NCI-H2227 treated with DMSO at 0.1 percent for 48 hours (cell line): Measurements from ENCODE around the gene PAK2.
A peak's percentile ranks its signal among the peaks of the same experiment; 100 is the strongest.
"Not testable (repeated sequence)": the region's sequence is repeated elsewhere in the genome, so short reads cannot be mapped to it uniquely, and the experiment has no call there.

ENCODE experiments used
- DNase-seq: peaks from one replicate; lab custom pipeline; 2025; lab: John Stamatoyannopoulos, UW

The PAK2 gene

GRCh38 chr3:196736670-196737374 lies 2.8 kb upstream of the PAK2 start:
- DNase-seq = no peak

- no peak for DNase-seq
These were observed 2.0 kb upstream of the PAK2 start for GRCh38 chr3:196737655-196738054.

- DNase-seq = peak; percentile 41
These were observed 1.0 kb downstream of the PAK2 start for GRCh38 chr3:196740481-196741248.

- DNase-seq = no peak
These were observed 1.7 kb downstream of the PAK2 start for GRCh38 chr3:196741249-196741889.

GRCh38 chr3:196743569-196743968 lies 3.9 kb downstream of the PAK2 start:
- not testable (repeated sequence) for DNase-seq

GRCh38 chr3:196749125-196749524 lies 9.5 kb downstream of the PAK2 start:
- DNase-seq = no peak

- no peak for DNase-seq
These were observed 13.5 kb downstream of the PAK2 start for GRCh38 chr3:196753201-196753600.

GRCh38 chr3:196754091-196754981 lies 14.7 kb downstream of the PAK2 start:
- DNase-seq = no peak

- DNase-seq = no peak
These were observed 17.1 kb downstream of the PAK2 start for GRCh38 chr3:196756732-196757131.

- no peak for DNase-seq
These were observed 18.5 kb downstream of the PAK2 start for GRCh38 chr3:196757876-196758739.

- no peak for DNase-seq
These were observed 23.5 kb downstream of the PAK2 start for GRCh38 chr3:196763179-196763578.

- DNase-seq = no peak
These were observed 25.8 kb downstream of the PAK2 start for GRCh38 chr3:196765454-196765853.

GRCh38 chr3:196771067-196771466 lies 31.4 kb downstream of the PAK2 start:
- no peak for DNase-seq

- DNase-seq = no peak
These were observed 32.4 kb downstream of the PAK2 start for GRCh38 chr3:196772102-196772501.

- DNase-seq = no peak
These were observed 33.2 kb downstream of the PAK2 start for GRCh38 chr3:196772897-196773296.

GRCh38 chr3:196774191-196774820 lies 34.6 kb downstream of the PAK2 start:
- no peak for DNase-seq

- DNase-seq = no peak
These were observed 35.3 kb downstream of the PAK2 start for GRCh38 chr3:196774848-196775422.

GRCh38 chr3:196775938-196776337 lies 36.3 kb downstream of the PAK2 start:
- no peak for DNase-seq

- no peak for DNase-seq
These were observed 38.2 kb downstream of the PAK2 start for GRCh38 chr3:196777836-196778235.

GRCh38 chr3:196778755-196779154 lies 39.1 kb downstream of the PAK2 start:
- DNase-seq = no peak
